Renal pelvis (tissue), 4 donors: Measurements from ENCODE around the gene ARPC1A. TPM values are rescaled to one million over a fixed set of nuclear protein-coding genes. Genes with fewer than 3 reads are reported as not detected.
"Not testable (repeated sequence)": the region's sequence is repeated elsewhere in the genome, so short reads cannot be mapped to it uniquely, and the experiment has no call there.

ENCODE experiments used
- DNase-seq: peaks from one replicate; pipeline ENCODE4 v3.0.0-alpha.2; 2013
- polyA plus RNA-seq, 3 donors: library from polyadenylated mRNA; unstranded; fragments of 120-200 nt; gene quantifications; one replicate each; pipeline ENCODE4 v1.2.1, GENCODE V29; 2013; ENCODE audit not compliant: insufficient read length in 3 of 3

The ARPC1A gene
- polyA plus RNA-seq, 3 donors: 98.8 to 110 (median 107) TPM

GRCh38 chr7:99404977-99405320 is 79.3 kb downstream of the ARPC1A start:
- DNase-seq: no peak

- DNase-seq: no peak
Observed at GRCh38 chr7:99406557-99406956, 80.9 kb downstream of the ARPC1A start.

- no peak for DNase-seq
Observed at GRCh38 chr7:99407872-99408378, 82.2 kb downstream of the ARPC1A start.

- DNase-seq: peak; percentile 95
Observed at GRCh38 chr7:99408379-99409191, 82.9 kb downstream of the ARPC1A start, which contains the start of the genes BUD31 and PDAP1. Gene BUD31 (plus strand): TSS chr7:99408969. CDS start chr7:99411093, 2,124 bp downstream. Gene PDAP1 (minus strand): TSS chr7:99408597. CDS start chr7:99408548, 49 bp downstream.

GRCh38 chr7:99409192-99409572 is 83.5 kb downstream of the ARPC1A start:
- no peak for DNase-seq

GRCh38 chr7:99409806-99410205 is 84.1 kb downstream of the ARPC1A start:
- DNase-seq: no peak

- DNase-seq: no peak
Observed at GRCh38 chr7:99410635-99411034, 84.9 kb downstream of the ARPC1A start.

- DNase-seq: not testable (repeated sequence)
Observed at GRCh38 chr7:99415513-99416127, 89.9 kb downstream of the ARPC1A start.

Other genes starting within 250 kb of the ARPC1A start
- 10 to 100 TPM; 14.3 to 19.6 (median 18.9) TPM for gene SMURF1, start 181.8 kb upstream of the ARPC1A start, polyA plus RNA-seq
- not detected for gene KPNA7, start 117.8 kb upstream of the ARPC1A start, polyA plus RNA-seq
- gene MYH16, start 53.1 kb upstream of the ARPC1A start, polyA plus RNA-seq: under 1 TPM; 0.06 to 0.39 (median 0.31) TPM
- gene ARPC1B, start 48.8 kb downstream of the ARPC1A start, polyA plus RNA-seq: 10 to 100 TPM; 35.9 to 44.2 (median 38.4) TPM
- gene PDAP1, start 82.7 kb downstream of the ARPC1A start, polyA plus RNA-seq: 100 to 1,000 TPM; 133 to 171 (median 146) TPM
- 100 to 1,000 TPM; 105 to 108 (median 108) TPM for gene BUD31, start 83.1 kb downstream of the ARPC1A start, polyA plus RNA-seq
- gene PTCD1, start 112.9 kb downstream of the ARPC1A start, polyA plus RNA-seq: 1 to 10 TPM; 5.2 to 6.0 (median 5.8) TPM
- gene CPSF4, start 113.0 kb downstream of the ARPC1A start, polyA plus RNA-seq: 10 to 100 TPM; 37.2 to 44.3 (median 40.9) TPM
- gene ATP5MF, start 140.3 kb downstream of the ARPC1A start, polyA plus RNA-seq: 100 to 1,000 TPM; 366 to 481 (median 400) TPM
- 10 to 100 TPM; 19.5 to 66.4 (median 55.6) TPM for gene ZNF789, start 147.0 kb downstream of the ARPC1A start, polyA plus RNA-seq
- 10 to 100 TPM; 12.1 to 18.3 (median 17.5) TPM for gene ZNF394, start 174.4 kb downstream of the ARPC1A start, polyA plus RNA-seq
- 10 to 100 TPM; 14.2 to 16.5 (median 15.0) TPM for gene ZKSCAN5, start 178.8 kb downstream of the ARPC1A start, polyA plus RNA-seq
- gene FAM200A, start 226.2 kb downstream of the ARPC1A start, polyA plus RNA-seq: 10 to 100 TPM; 12.5 to 15.6 (median 14.5) TPM
- 100 to 1,000 TPM in 2 of 3 donors, 10 to 100 TPM in 1; 63.5 to 108 (median 103) TPM for gene ZNF655, start 232.7 kb downstream of the ARPC1A start, polyA plus RNA-seq